ENCODE results near the gene TGFA.
"Not testable (repeated sequence)": the region's sequence is repeated elsewhere in the genome, so short reads cannot be mapped to it uniquely, and the experiment has no call there.

Gene TGFA

DNA sequence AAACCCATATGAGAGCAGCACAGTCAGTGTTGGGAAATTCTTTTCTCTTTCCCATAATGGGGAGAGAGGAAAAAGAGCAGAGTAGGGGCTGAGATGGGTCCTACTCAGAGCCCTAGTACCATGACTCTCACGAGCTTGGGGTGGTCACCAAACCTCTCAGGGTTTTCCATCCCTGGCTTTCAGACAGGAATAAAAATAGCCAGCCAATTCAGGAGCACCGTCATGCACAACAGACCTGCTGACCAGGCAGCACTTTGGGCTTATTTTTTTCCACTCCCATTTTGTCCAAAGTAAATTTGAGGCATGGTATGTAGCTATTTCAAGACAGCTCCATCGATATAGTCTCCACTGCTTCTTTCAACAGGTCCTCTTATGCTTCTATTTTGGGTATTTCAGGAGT, 86.4 kb downstream of the TGFA start:
- no peak for DNase-seq (ENCODE audit: low read depth in 1 of 2, low spot score in 1 of 2)

GRCh38 chr2:70466647-70467046, 87.0 kb downstream of the TGFA start:
- not testable (repeated sequence) for DNase-seq (ENCODE audit: low read depth in 1 of 2, low spot score in 1 of 2)

DNA sequence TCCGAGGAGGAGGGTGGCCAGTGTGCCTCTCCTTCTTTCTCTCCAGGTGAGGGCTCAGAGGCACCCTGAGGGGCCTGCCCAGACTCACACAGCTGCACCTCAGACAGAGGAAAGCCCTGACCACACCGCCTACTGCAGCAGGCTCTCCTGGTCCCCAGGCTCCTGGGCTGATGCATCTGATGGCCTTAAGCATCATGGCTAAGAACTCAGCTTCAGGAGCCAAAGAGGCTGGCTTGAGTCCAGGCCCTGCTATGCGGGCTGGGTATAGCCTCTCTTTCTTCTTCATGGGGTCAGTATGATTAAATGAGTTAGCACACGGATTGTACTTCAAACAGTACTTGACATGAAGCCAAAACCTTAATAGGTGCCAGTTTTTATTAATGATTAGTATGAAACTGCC, 89.6 kb downstream of the TGFA start:
- DNase-seq (ENCODE audit: low read depth in 1 of 2, low spot score in 1 of 2) = no peak

DNA sequence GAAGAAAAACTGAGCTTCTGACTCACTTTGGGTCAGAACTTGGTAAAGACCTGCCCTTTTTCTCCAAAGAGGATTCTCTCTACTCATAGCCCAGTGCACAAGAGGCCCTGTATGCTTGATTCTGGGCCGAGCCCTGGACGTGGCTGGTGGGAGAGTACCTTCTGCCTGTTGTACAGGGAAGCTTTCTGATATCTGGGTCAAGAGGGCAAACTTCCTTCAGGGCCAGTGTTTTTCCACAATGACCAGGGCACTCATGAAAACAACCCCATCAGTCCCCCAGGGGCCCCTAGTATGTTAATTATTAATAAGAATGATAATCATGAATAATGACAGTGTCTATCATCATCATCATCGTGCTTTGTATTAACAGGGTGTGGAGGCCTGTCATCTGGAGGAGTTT, 90.0 kb downstream of the TGFA start:
- no peak for DNase-seq (ENCODE audit: low read depth in 1 of 2, low spot score in 1 of 2)

- no peak for DNase-seq (ENCODE audit: low read depth in 1 of 2, low spot score in 1 of 2)
These were observed 91.4 kb downstream of the TGFA start for GRCh38 chr2:70461981-70462876.

DNA sequence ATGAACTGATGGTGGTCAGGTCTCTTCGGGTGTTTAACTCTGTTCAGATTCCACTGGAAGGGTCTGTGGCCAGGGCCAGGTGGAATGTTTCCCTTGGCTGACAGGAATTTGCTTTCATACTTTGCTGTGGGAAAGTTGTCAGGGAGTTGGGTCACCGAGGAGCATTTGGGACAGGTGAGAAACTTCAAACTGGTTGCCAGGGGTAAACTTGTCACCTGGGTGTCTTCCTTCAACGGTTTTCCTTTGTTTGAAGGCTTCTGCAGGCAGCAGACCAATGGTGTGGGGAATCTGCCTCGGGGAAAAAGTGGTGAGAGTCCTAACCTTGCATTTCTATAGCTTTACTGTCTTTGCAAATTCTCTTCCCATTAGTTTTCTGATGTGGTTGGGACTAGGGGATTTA, 92.2 kb downstream of the TGFA start:
- no peak for DNase-seq (ENCODE audit: low read depth in 1 of 2, low spot score in 1 of 2)

DNA sequence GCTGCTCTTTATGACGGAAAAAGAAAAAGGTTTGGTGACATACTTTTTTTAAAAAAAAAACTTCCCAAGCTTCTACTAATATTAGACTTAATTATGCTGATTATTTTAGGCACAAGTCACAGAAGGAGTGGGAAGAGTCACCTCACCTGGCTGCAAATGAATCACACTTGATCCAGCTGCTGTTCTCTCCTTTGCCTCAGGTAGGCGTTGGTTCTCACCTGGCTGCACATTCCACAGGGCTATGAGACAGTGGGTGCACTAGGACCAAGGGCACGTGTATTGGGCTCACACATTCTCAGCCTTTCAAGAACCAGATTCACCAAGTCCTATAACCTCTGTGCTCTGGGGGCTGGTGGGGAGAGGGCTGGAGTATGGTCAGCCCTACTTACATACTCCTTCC, 93.3 kb downstream of the TGFA start:
- no peak for DNase-seq (ENCODE audit: low read depth in 1 of 2, low spot score in 1 of 2)

GRCh38 chr2:70458661-70459060, 95.0 kb downstream of the TGFA start:
- DNase-seq (ENCODE audit: low read depth in 1 of 2, low spot score in 1 of 2) = no peak

- no peak for DNase-seq (ENCODE audit: low read depth in 1 of 2, low spot score in 1 of 2)
These were observed 96.8 kb downstream of the TGFA start for GRCh38 chr2:70456585-70457495.

DNA sequence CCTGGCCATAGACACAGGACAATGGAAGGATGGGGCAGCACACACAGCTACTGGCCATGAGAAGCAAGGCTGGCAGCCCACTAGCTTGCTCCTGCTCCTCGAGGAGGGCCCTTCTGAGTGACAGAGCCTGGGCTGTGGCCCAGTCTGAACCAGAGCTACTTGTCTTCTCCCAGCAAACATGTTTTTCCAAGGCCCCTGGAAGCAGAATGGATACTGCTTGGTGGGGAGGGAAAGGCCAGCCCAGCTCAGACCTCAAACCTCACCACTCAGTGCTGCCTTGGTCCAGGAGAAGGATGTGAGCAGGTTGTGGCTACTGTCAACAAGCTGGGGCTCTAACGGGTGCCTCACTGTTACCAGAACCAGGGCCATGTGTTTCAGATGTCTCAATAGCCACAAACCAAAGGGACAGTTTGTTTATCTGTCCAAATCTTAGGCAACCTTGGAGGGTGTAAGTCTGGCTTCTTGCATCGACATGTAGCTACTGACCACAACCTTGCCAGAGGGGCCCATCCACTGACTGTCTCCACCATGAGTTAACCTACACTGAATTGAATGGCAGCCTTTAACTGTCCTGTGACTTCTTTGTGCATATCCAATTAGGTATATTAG, 98.6 kb downstream of the TGFA start:
- DNase-seq (ENCODE audit: low read depth in 1 of 2, low spot score in 1 of 2) = no peak

- DNase-seq (ENCODE audit: low read depth in 1 of 2, low spot score in 1 of 2) = no peak
These were observed 102.9 kb downstream of the TGFA start for GRCh38 chr2:70450641-70451250.

GRCh38 chr2:70448041-70448440, 105.6 kb downstream of the TGFA start:
- no peak for DNase-seq (ENCODE audit: low read depth in 1 of 2, low spot score in 1 of 2)

DNA sequence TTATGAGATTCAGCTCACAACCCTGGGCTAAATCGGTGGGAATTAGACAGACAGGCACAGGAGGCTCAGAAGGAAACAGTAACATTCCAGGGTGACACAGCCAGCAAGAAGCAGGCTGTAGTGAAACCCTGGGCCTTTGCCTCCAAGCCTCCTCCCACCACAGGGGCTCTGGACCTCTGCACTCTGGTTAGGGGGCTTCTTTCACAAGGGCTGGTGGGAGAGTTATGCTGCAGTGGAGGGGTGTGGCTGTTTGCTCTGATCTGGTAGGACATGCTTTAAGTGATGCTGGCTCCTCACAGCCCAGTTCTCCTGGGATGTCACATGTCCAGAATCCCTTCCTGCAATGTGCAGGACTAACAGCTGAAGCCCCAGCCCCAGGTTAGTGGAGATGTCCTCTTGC, 109.9 kb downstream of the TGFA start:
- no peak for DNase-seq (ENCODE audit: low read depth in 1 of 2, low spot score in 1 of 2)

GRCh38 chr2:70443078-70443465, 110.6 kb downstream of the TGFA start:
- no peak for DNase-seq (ENCODE audit: low read depth in 1 of 2, low spot score in 1 of 2)

DNA sequence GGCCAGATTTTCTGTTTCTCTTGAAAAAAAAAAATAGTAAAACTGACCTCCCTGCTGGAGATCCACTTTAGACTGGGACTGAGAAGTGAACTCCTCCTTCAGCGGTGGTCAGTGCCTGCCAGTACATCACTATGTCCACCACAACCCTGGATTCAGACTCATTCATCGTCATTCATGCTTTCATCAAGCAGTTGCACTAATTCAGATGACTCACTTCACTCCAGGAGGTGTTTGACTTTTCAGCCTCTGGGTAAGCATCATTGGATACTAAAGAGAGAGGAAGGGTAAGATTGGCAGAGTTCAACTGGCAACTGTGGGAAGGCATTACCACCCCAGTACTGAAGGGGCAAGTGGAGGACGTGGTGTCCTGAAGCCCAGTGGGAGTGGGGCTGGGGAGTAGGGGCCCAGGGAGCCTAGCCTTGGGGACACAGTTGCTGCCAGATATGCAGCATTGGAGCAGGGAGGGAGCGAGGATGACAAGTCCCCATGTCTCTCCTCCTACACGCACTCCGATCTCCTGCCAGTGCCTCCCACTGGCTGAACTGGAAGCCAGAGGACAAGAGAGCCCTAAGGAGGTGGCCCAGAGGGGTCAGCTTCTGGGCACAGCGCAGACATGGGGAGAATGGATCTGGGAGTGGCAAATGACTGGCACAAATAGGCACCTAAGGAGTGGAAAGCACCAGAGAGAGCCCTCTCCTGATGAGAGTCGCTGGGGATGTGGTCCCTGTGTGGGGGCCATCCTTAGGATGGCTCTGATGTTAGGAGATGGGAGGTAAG, 111.1 kb downstream of the TGFA start:
- DNase-seq (ENCODE audit: low read depth in 1 of 2, low spot score in 1 of 2) = no peak

- peak in 1 of 2 donors; percentile 13 for DNase-seq (ENCODE audit: low read depth in 1 of 2, low spot score in 1 of 2)
These were observed 113.0 kb downstream of the TGFA start for GRCh38 chr2:70440621-70441020.

- DNase-seq (ENCODE audit: low read depth in 1 of 2, low spot score in 1 of 2) = no peak
These were observed 118.5 kb downstream of the TGFA start for GRCh38 chr2:70435138-70435537.

DNA sequence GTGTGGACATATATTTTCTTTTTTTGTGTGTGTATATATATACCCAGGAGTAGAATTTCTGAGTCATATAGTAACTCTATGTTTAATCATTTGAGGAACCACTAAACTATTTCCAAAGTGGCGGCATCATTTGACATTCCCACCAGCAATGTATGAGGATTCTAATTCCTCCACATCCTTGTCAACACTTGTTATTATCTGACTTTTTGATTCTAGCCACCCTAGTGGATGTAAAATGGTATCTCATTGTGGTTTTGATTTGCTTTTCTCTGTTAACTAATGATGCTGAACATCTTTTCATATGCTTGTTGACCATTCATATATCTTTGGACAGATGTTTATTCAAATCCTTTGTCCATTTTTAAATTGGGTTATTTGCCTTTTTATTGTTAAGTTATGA, 120.3 kb downstream of the TGFA start:
- DNase-seq (ENCODE audit: low read depth in 1 of 2, low spot score in 1 of 2) = no peak

GRCh38 chr2:70431716-70432347, 121.8 kb downstream of the TGFA start:
- DNase-seq (ENCODE audit: low read depth in 1 of 2, low spot score in 1 of 2) = no peak

DNA sequence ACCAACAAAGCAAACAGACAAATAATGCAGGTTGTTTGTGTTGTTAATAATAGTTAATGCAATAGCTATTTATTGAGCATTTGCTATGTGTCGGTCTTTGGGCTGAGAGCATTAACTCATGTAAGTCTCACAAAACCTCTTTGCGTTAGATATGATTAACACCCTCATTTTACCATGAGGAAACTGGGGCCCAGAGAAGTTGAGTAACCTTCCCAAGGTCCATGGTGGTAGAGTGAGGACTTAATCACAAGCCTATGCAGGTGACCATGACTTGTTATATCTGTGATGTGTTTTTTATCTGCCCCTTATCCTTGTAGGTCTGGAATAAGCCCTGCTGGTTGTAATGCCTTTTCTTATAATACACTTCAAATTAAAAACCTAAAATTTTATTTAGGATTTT, 127.3 kb downstream of the TGFA start:
- no peak for DNase-seq (ENCODE audit: low read depth in 1 of 2, low spot score in 1 of 2)

Data from stimulated activated CD4-positive, alpha-beta T cell treated with anti-CD3 and anti-CD28 coated beads, Interleukin-15, amount 100 ng/mL, for 1 hour (primary cell).